ENCODE data around the gene ATAD3C. TPM values are rescaled to one million over a fixed set of nuclear protein-coding genes. Genes with fewer than 3 reads are reported as not detected.
"Not testable (repeated sequence)": the region's sequence is repeated elsewhere in the genome, so short reads cannot be mapped to it uniquely, and the experiment has no call there.

ATAD3C gene
- total and polyA plus RNA-seq, 2 of the 8 experiments (the other 6 are each of a cell fraction or from before 2014, with no cell fraction given) = 2.0 to 2.7 TPM

- H2BK15ac ChIP-seq (ENCODE audit: low read length); H2BK120ac ChIP-seq (replicated peaks; ENCODE audit: low read depth, low read length); POLR2A ChIA-PET (ENCODE audit: partially characterized antibody); H3K4ac ChIP-seq (replicated peaks; ENCODE audit: insufficient read length, low read depth, low read length); DNase-seq (ENCODE audit: low read depth in 1 of 2, low spot score in 2 of 2); H3K4me3 ChIP-seq (ENCODE audit: extremely low read depth in 1 of 4, insufficient read depth in 2 of 4, low read depth in 3 of 4, low read length in 4 of 4); H2BK20ac ChIP-seq (ENCODE audit: low read length); H3K23ac ChIP-seq (ENCODE audit: insufficient read length); H3K23me2 ChIP-seq (ENCODE audit: low read depth, low read length); H3K9me3 ChIP-seq (ENCODE audit: insufficient read depth in 2 of 2, low read depth in 1 of 2, low read length in 1 of 2); H3K9ac ChIP-seq (replicated peaks in 1 of 4; ENCODE audit: extremely low read depth in 1 of 4, low read depth in 3 of 4, low read length in 3 of 4); H3K4me2 ChIP-seq (ENCODE audit: insufficient read depth in 1 of 2, low read depth in 2 of 2, low read length in 2 of 2); H3K4me1 ChIP-seq (replicated peaks in 1 of 4; ENCODE audit: control insufficient read depth in 3 of 4, insufficient read depth in 4 of 4, low read length in 3 of 4); H4K20me1 ChIP-seq (replicated peaks in 1 of 2; ENCODE audit: control insufficient read depth in 1 of 2, insufficient read depth in 2 of 2, low read length in 2 of 2); H3K27me3 ChIP-seq (replicated peaks in 1 of 4; ENCODE audit: control insufficient read depth in 3 of 4, extremely low read depth in 1 of 4, insufficient read depth in 3 of 4, low read length in 3 of 4); H2AK5ac ChIP-seq (ENCODE audit: low read depth, low read length); H4K5ac ChIP-seq (ENCODE audit: insufficient read length, low read depth, low read length); H3K79me1 ChIP-seq (ENCODE audit: low read depth, low read length); H3K14ac ChIP-seq (ENCODE audit: insufficient read length); H3K27ac ChIP-seq (ENCODE audit: low read depth, low read length); H4K8ac ChIP-seq (ENCODE audit: extremely low read depth, insufficient read depth, low read length); H3K56ac ChIP-seq (replicated peaks; ENCODE audit: insufficient read length, low read depth, low read length); H3K79me2 ChIP-seq (ENCODE audit: control insufficient read depth in 1 of 2, insufficient read depth in 2 of 2, low read length in 2 of 2); H3K18ac ChIP-seq (ENCODE audit: extremely low read depth, low read length); FAIRE-seq; H2BK12ac ChIP-seq (ENCODE audit: low read depth, low read length); H2BK5ac ChIP-seq (ENCODE audit: low read depth, low read length); H2AFZ ChIP-seq (ENCODE audit: low read length); H4K91ac ChIP-seq (replicated peaks; ENCODE audit: insufficient read length, low read length); CTCF ChIA-PET (ENCODE audit: partially characterized antibody): not testable (repeated sequence)
- 100% methylated on average over 6 of the region's 19 CpGs; no CpG with 5 or more reads in 1 of the 2 experiments for WGBS, 2 experiments (ENCODE audit: extremely low coverage in 1 of 2, insufficient coverage in 1 of 2, insufficient read length in 1 of 2, insufficient replicate concordance in 2 of 2, low coverage in 1 of 2, low lambda C conversion rate in 2 of 2, missing lambda C conversion rate in 1 of 2)
- H3K36me3 ChIP-seq (ENCODE audit: control insufficient read depth in 2 of 4, insufficient read depth in 4 of 4, low read length in 3 of 4) = peaks cover 8 to 36% (median 15%) of the 10 kb centered on the region in 4 experiments
Observed at GRCh38 chr1:1518621-1519007, 69.1 kb downstream of the ATAD3C start.

Other genes starting within 250 kb of the ATAD3C start
- gene TNFRSF18, start 243.1 kb upstream of the ATAD3C start, total RNA-seq (2021; fragmentation: NEBNext Ultra II Directional; extraction: Animal tissue kit (Norgen Biotek cat#: 25700)) = 0.92 and 1.5 TPM in 2 replicates
- gene TNFRSF18, start 243.1 kb upstream of the ATAD3C start, polyA plus RNA-seq (2011; rRNA removed) = 2.5 and 2.7 TPM in 2 replicates
- not detected in 2 replicates for gene TNFRSF4, start 235.5 kb upstream of the ATAD3C start, total RNA-seq (2021; fragmentation: NEBNext Ultra II Directional; extraction: Animal tissue kit (Norgen Biotek cat#: 25700))
- gene TNFRSF4, start 235.5 kb upstream of the ATAD3C start, polyA plus RNA-seq (2011; rRNA removed) = 0.06 TPM in 1 of 2 replicates, not detected in the other
- 72.2 and 75.6 TPM in 2 replicates for gene SDF4, start 217.7 kb upstream of the ATAD3C start, total RNA-seq (2021; fragmentation: NEBNext Ultra II Directional; extraction: Animal tissue kit (Norgen Biotek cat#: 25700))
- 45.5 and 69.8 TPM in 2 replicates for gene SDF4, start 217.7 kb upstream of the ATAD3C start, polyA plus RNA-seq (2011; rRNA removed)
- 18.2 and 18.4 TPM in 2 replicates for gene B3GALT6, start 217.5 kb upstream of the ATAD3C start, total RNA-seq (2021; fragmentation: NEBNext Ultra II Directional; extraction: Animal tissue kit (Norgen Biotek cat#: 25700))
- 20.4 and 23.1 TPM in 2 replicates for gene B3GALT6, start 217.5 kb upstream of the ATAD3C start, polyA plus RNA-seq (2011; rRNA removed)
- gene C1QTNF12, start 203.0 kb upstream of the ATAD3C start, total RNA-seq (2021; fragmentation: NEBNext Ultra II Directional; extraction: Animal tissue kit (Norgen Biotek cat#: 25700)) = 3.7 and 4.9 TPM in 2 replicates
- gene C1QTNF12, start 203.0 kb upstream of the ATAD3C start, polyA plus RNA-seq (2011; rRNA removed) = 2.1 and 4.8 TPM in 2 replicates
- 67.2 and 67.9 TPM in 2 replicates for gene UBE2J2, start 175.8 kb upstream of the ATAD3C start, total RNA-seq (2021; fragmentation: NEBNext Ultra II Directional; extraction: Animal tissue kit (Norgen Biotek cat#: 25700))
- 33.6 and 47.3 TPM in 2 replicates for gene UBE2J2, start 175.8 kb upstream of the ATAD3C start, polyA plus RNA-seq (2011; rRNA removed)
- 0.90 and 1.2 TPM in 2 replicates for gene SCNN1D, start 169.3 kb upstream of the ATAD3C start, total RNA-seq (2021; fragmentation: NEBNext Ultra II Directional; extraction: Animal tissue kit (Norgen Biotek cat#: 25700))
- 2.5 and 4.1 TPM in 2 replicates for gene SCNN1D, start 169.3 kb upstream of the ATAD3C start, polyA plus RNA-seq (2011; rRNA removed)
- 26.5 and 28.3 TPM in 2 replicates for gene ACAP3, start 141.8 kb upstream of the ATAD3C start, total RNA-seq (2021; fragmentation: NEBNext Ultra II Directional; extraction: Animal tissue kit (Norgen Biotek cat#: 25700))
- gene ACAP3, start 141.8 kb upstream of the ATAD3C start, polyA plus RNA-seq (2011; rRNA removed) = 14.8 and 30.0 TPM in 2 replicates
- 38.8 and 40.1 TPM in 2 replicates for gene PUSL1, start 141.1 kb upstream of the ATAD3C start, total RNA-seq (2021; fragmentation: NEBNext Ultra II Directional; extraction: Animal tissue kit (Norgen Biotek cat#: 25700))
- gene PUSL1, start 141.1 kb upstream of the ATAD3C start, polyA plus RNA-seq (2011; rRNA removed) = 87.4 and 108 TPM in 2 replicates
- gene INTS11, start 125.0 kb upstream of the ATAD3C start, total RNA-seq (2021; fragmentation: NEBNext Ultra II Directional; extraction: Animal tissue kit (Norgen Biotek cat#: 25700)) = 113 and 116 TPM in 2 replicates
- gene INTS11, start 125.0 kb upstream of the ATAD3C start, polyA plus RNA-seq (2011; rRNA removed) = 243 and 324 TPM in 2 replicates
- gene CPTP, start 124.9 kb upstream of the ATAD3C start, total RNA-seq (2021; fragmentation: NEBNext Ultra II Directional; extraction: Animal tissue kit (Norgen Biotek cat#: 25700)) = 10.6 and 13.3 TPM in 2 replicates
- gene CPTP, start 124.9 kb upstream of the ATAD3C start, polyA plus RNA-seq (2011; rRNA removed) = 8.1 and 13.4 TPM in 2 replicates
- gene TAS1R3, start 118.4 kb upstream of the ATAD3C start, total RNA-seq (2021; fragmentation: NEBNext Ultra II Directional; extraction: Animal tissue kit (Norgen Biotek cat#: 25700)) = 0.11 and 0.19 TPM in 2 replicates
- gene TAS1R3, start 118.4 kb upstream of the ATAD3C start, polyA plus RNA-seq (2011; rRNA removed) = 0.03 and 0.16 TPM in 2 replicates
- 56.0 and 58.9 TPM in 2 replicates for gene DVL1, start 100.3 kb upstream of the ATAD3C start, total RNA-seq (2021; fragmentation: NEBNext Ultra II Directional; extraction: Animal tissue kit (Norgen Biotek cat#: 25700))
- 39.4 and 59.8 TPM in 2 replicates for gene DVL1, start 100.3 kb upstream of the ATAD3C start, polyA plus RNA-seq (2011; rRNA removed)
- 10.0 and 10.5 TPM in 2 replicates for gene MXRA8, start 91.1 kb upstream of the ATAD3C start, total RNA-seq (2021; fragmentation: NEBNext Ultra II Directional; extraction: Animal tissue kit (Norgen Biotek cat#: 25700))
- gene MXRA8, start 91.1 kb upstream of the ATAD3C start, polyA plus RNA-seq (2011; rRNA removed) = 17.2 and 35.4 TPM in 2 replicates
- gene AURKAIP1, start 74.5 kb upstream of the ATAD3C start, total RNA-seq (2021; fragmentation: NEBNext Ultra II Directional; extraction: Animal tissue kit (Norgen Biotek cat#: 25700)) = 194 TPM in 2 replicates
- 87.8 and 138 TPM in 2 replicates for gene AURKAIP1, start 74.5 kb upstream of the ATAD3C start, polyA plus RNA-seq (2011; rRNA removed)
- gene CCNL2, start 50.4 kb upstream of the ATAD3C start, total RNA-seq (2021; fragmentation: NEBNext Ultra II Directional; extraction: Animal tissue kit (Norgen Biotek cat#: 25700)) = 120 TPM in 2 replicates
- 79.8 and 121 TPM in 2 replicates for gene CCNL2, start 50.4 kb upstream of the ATAD3C start, polyA plus RNA-seq (2011; rRNA removed)
- 126 and 130 TPM in 2 replicates for gene MRPL20, start 42.4 kb upstream of the ATAD3C start, total RNA-seq (2021; fragmentation: NEBNext Ultra II Directional; extraction: Animal tissue kit (Norgen Biotek cat#: 25700))
- 138 and 151 TPM in 2 replicates for gene MRPL20, start 42.4 kb upstream of the ATAD3C start, polyA plus RNA-seq (2011; rRNA removed)
- 1.8 and 2.2 TPM in 2 replicates for gene ANKRD65, start 28.4 kb upstream of the ATAD3C start, total RNA-seq (2021; fragmentation: NEBNext Ultra II Directional; extraction: Animal tissue kit (Norgen Biotek cat#: 25700))
- gene ANKRD65, start 28.4 kb upstream of the ATAD3C start, polyA plus RNA-seq (2011; rRNA removed) = 1.7 and 2.0 TPM in 2 replicates
- 36.6 and 42.0 TPM in 2 replicates for gene VWA1, start 14.0 kb upstream of the ATAD3C start, total RNA-seq (2021; fragmentation: NEBNext Ultra II Directional; extraction: Animal tissue kit (Norgen Biotek cat#: 25700))
- 16.0 and 19.5 TPM in 2 replicates for gene VWA1, start 14.0 kb upstream of the ATAD3C start, polyA plus RNA-seq (2011; rRNA removed)
- gene ATAD3B, start 22.1 kb downstream of the ATAD3C start, total RNA-seq (2021; fragmentation: NEBNext Ultra II Directional; extraction: Animal tissue kit (Norgen Biotek cat#: 25700)) = 63.0 and 64.4 TPM in 2 replicates
- gene ATAD3B, start 22.1 kb downstream of the ATAD3C start, polyA plus RNA-seq (2011; rRNA removed) = 31.3 and 43.9 TPM in 2 replicates
- gene ATAD3A, start 62.5 kb downstream of the ATAD3C start, total RNA-seq (2021; fragmentation: NEBNext Ultra II Directional; extraction: Animal tissue kit (Norgen Biotek cat#: 25700)) = 63.7 and 64.7 TPM in 2 replicates
- gene ATAD3A, start 62.5 kb downstream of the ATAD3C start, polyA plus RNA-seq (2011; rRNA removed) = 28.3 and 46.7 TPM in 2 replicates
- gene TMEM240, start 90.9 kb downstream of the ATAD3C start, total RNA-seq (2021; fragmentation: NEBNext Ultra II Directional; extraction: Animal tissue kit (Norgen Biotek cat#: 25700)) = 3.6 and 6.6 TPM in 2 replicates
- 5.7 and 7.6 TPM in 2 replicates for gene TMEM240, start 90.9 kb downstream of the ATAD3C start, polyA plus RNA-seq (2011; rRNA removed)
- gene SSU72, start 125.2 kb downstream of the ATAD3C start, total RNA-seq (2021; fragmentation: NEBNext Ultra II Directional; extraction: Animal tissue kit (Norgen Biotek cat#: 25700)) = 165 and 170 TPM in 2 replicates
- 110 and 116 TPM in 2 replicates for gene SSU72, start 125.2 kb downstream of the ATAD3C start, polyA plus RNA-seq (2011; rRNA removed)
- 18.3 and 19.0 TPM in 2 replicates for gene FNDC10, start 150.4 kb downstream of the ATAD3C start, total RNA-seq (2021; fragmentation: NEBNext Ultra II Directional; extraction: Animal tissue kit (Norgen Biotek cat#: 25700))
- gene FNDC10, start 150.4 kb downstream of the ATAD3C start, polyA plus RNA-seq (2011; rRNA removed) = 21.8 and 40.0 TPM in 2 replicates
- 56.5 and 60.0 TPM in 2 replicates for gene MIB2, start 165.8 kb downstream of the ATAD3C start, total RNA-seq (2021; fragmentation: NEBNext Ultra II Directional; extraction: Animal tissue kit (Norgen Biotek cat#: 25700))
- 32.5 and 71.1 TPM in 2 replicates for gene MIB2, start 165.8 kb downstream of the ATAD3C start, polyA plus RNA-seq (2011; rRNA removed)
- gene MMP23B, start 182.5 kb downstream of the ATAD3C start, total RNA-seq (2021; fragmentation: NEBNext Ultra II Directional; extraction: Animal tissue kit (Norgen Biotek cat#: 25700)) = 14.6 and 19.1 TPM in 2 replicates
- gene MMP23B, start 182.5 kb downstream of the ATAD3C start, polyA plus RNA-seq (2011; rRNA removed) = 9.2 and 20.8 TPM in 2 replicates
- 31.3 and 31.9 TPM in 2 replicates for gene CDK11B, start 209.3 kb downstream of the ATAD3C start, total RNA-seq (2021; fragmentation: NEBNext Ultra II Directional; extraction: Animal tissue kit (Norgen Biotek cat#: 25700))
- gene CDK11B, start 209.3 kb downstream of the ATAD3C start, polyA plus RNA-seq (2011; rRNA removed) = 11.1 and 21.8 TPM in 2 replicates
- 46.3 and 46.7 TPM in 2 replicates for gene SLC35E2B, start 243.1 kb downstream of the ATAD3C start, total RNA-seq (2021; fragmentation: NEBNext Ultra II Directional; extraction: Animal tissue kit (Norgen Biotek cat#: 25700))
- gene SLC35E2B, start 243.1 kb downstream of the ATAD3C start, polyA plus RNA-seq (2011; rRNA removed) = 25.9 and 40.7 TPM in 2 replicates

All from H1 (cell line).